IPS-18a (cell line): ENCODE results near the gene PLPPR5.
"Not testable (repeated sequence)": the region's sequence is repeated elsewhere in the genome, so short reads cannot be mapped to it uniquely, and the experiment has no call there.

Experiments
- H3K27ac ChIP-seq: one replicate; pipeline ENCODE4 v1.5.1; 2013; ENCODE audit warnings: low read length
- H3K27me3 ChIP-seq: one replicate; pipeline ENCODE4 v1.6.1; 2013; ENCODE audit warnings: mild to moderate bottlenecking, low read length; ENCODE audit not compliant: control insufficient read depth, insufficient read depth
- H3K36me3 ChIP-seq: one replicate; pipeline ENCODE4 v1.6.1; 2013; ENCODE audit warnings: low read depth, low read length; ENCODE audit not compliant: control insufficient read depth
- H3K4me1 ChIP-seq: one replicate; pipeline ENCODE4 v1.6.1; 2013; ENCODE audit warnings: low read depth, low read length; ENCODE audit not compliant: control insufficient read depth
- H3K4me3 ChIP-seq: one replicate; pipeline ENCODE4 v1.5.1; 2013; ENCODE audit warnings: low read length
- H3K9ac ChIP-seq: one replicate; pipeline ENCODE4 v1.6.1; 2013; ENCODE audit warnings: mild to moderate bottlenecking, low read length, moderate library complexity
- H3K9me3 ChIP-seq: one replicate; pipeline ENCODE4 v1.6.1; 2013; ENCODE audit warnings: low read depth, low read length; ENCODE audit not compliant: control insufficient read depth

Gene PLPPR5

GRCh38 chr1:98881901-98882300 is 122.8 kb downstream of the PLPPR5 start:
- H3K36me3 ChIP-seq, result no peaks in the 10 kb centered on the region
- H3K4me1 ChIP-seq, result no peaks in the 10 kb centered on the region
- no peak overlapping the region for H3K9ac ChIP-seq
- no peak overlapping the region for H3K27ac ChIP-seq
- no peaks in the 10 kb centered on the region for H3K9me3 ChIP-seq
- no peak overlapping the region for H3K4me3 ChIP-seq
- no peaks in the 10 kb centered on the region for H3K27me3 ChIP-seq

- not testable (repeated sequence) for H3K36me3 ChIP-seq, H3K27me3 ChIP-seq, H3K4me3 ChIP-seq, H3K4me1 ChIP-seq, H3K9ac ChIP-seq, H3K9me3 ChIP-seq, H3K27ac ChIP-seq
These were observed 123.4 kb downstream of the PLPPR5 start for GRCh38 chr1:98881234-98881633.

- Histone ChIP-seq H3K4me1 (peaks cover 7% of the 10 kb centered on the region), H3K27ac (no peak overlapping the region), H3K9me3 (no peaks in the 10 kb centered on the region), H3K4me3 (no peak overlapping the region), H3K36me3 (no peaks in the 10 kb centered on the region), H3K27me3 (no peaks in the 10 kb centered on the region), H3K9ac (no peak overlapping the region)
These were observed 129.8 kb downstream of the PLPPR5 start for GRCh38 chr1:98874828-98875227.

DNA sequence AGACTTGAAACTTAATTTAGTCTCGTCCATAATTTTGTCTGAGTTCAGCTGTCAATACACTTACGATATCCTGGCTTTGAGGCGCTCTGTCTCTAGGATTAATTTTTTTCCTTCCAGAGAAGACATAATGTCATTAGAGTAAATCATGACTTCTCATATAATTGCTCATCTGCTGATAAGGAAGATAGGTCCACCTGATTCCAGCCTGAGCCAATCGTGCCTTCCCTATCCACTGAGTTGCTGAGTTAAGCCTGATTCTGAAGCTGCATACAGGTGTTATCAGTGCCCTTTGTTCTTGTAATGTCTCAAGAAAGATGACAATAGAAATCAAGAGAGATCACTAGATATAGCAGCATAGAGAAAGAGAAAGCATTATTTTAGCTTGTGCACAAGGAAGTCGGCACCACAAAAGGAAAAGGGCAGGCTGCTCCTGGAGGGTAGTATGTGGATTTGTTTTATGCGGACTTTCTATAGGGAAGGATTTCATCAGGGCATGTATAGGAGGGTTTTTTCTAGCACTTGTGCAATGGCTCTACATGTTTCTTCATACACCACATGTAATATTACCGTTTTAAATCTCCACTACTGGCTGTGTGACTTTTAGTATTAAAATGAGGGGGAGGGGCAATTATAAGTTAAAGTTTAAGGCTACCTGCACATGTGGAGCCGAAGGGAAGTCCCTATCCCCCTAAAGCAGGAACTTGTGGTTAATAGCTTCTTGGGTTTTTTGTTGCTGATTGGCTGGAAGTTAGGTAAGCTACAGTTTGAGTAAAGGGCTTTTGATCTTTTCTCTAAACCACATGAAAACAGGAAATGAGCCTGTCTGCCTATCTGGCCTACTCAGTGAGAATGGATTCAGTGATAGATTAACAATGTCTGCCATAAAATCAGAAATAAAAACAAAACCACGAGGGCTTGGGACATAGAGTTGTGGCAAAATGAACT is 133.4 kb downstream of the PLPPR5 start:
- Histone ChIP-seq H3K9me3 (no peaks in the 10 kb centered on the region), H3K4me3 (no peak overlapping the region), H3K36me3 (no peaks in the 10 kb centered on the region), H3K27ac (no peak overlapping the region), H3K4me1 (peaks cover 7% of the 10 kb centered on the region), H3K9ac (no peak overlapping the region), H3K27me3 (no peaks in the 10 kb centered on the region)

GRCh38 chr1:98865796-98866195 is 138.9 kb downstream of the PLPPR5 start:
- no peaks in the 10 kb centered on the region for H3K27me3 ChIP-seq
- no peak overlapping the region for H3K27ac ChIP-seq
- H3K4me1 ChIP-seq, result no peaks in the 10 kb centered on the region
- H3K4me3 ChIP-seq, result no peak overlapping the region
- no peak overlapping the region for H3K9ac ChIP-seq
- H3K9me3 ChIP-seq, result peaks cover 2% of the 10 kb centered on the region
- no peaks in the 10 kb centered on the region for H3K36me3 ChIP-seq

GRCh38 chr1:98860329-98860728 is 144.3 kb downstream of the PLPPR5 start:
- H3K9ac ChIP-seq, result no peak overlapping the region
- H3K27ac ChIP-seq, result no peak overlapping the region
- no peaks in the 10 kb centered on the region for H3K9me3 ChIP-seq
- H3K4me1 ChIP-seq, result no peaks in the 10 kb centered on the region
- no peak overlapping the region for H3K4me3 ChIP-seq
- no peaks in the 10 kb centered on the region for H3K27me3 ChIP-seq
- no peaks in the 10 kb centered on the region for H3K36me3 ChIP-seq

- no peaks in the 10 kb centered on the region for H3K9me3 ChIP-seq
- H3K4me1 ChIP-seq, result no peaks in the 10 kb centered on the region
- no peak overlapping the region for H3K4me3 ChIP-seq
- H3K9ac ChIP-seq, result no peak overlapping the region
- no peak overlapping the region for H3K27ac ChIP-seq
- no peaks in the 10 kb centered on the region for H3K36me3 ChIP-seq
- no peaks in the 10 kb centered on the region for H3K27me3 ChIP-seq
These were observed 150.5 kb downstream of the PLPPR5 start for GRCh38 chr1:98854137-98854536.

DNA sequence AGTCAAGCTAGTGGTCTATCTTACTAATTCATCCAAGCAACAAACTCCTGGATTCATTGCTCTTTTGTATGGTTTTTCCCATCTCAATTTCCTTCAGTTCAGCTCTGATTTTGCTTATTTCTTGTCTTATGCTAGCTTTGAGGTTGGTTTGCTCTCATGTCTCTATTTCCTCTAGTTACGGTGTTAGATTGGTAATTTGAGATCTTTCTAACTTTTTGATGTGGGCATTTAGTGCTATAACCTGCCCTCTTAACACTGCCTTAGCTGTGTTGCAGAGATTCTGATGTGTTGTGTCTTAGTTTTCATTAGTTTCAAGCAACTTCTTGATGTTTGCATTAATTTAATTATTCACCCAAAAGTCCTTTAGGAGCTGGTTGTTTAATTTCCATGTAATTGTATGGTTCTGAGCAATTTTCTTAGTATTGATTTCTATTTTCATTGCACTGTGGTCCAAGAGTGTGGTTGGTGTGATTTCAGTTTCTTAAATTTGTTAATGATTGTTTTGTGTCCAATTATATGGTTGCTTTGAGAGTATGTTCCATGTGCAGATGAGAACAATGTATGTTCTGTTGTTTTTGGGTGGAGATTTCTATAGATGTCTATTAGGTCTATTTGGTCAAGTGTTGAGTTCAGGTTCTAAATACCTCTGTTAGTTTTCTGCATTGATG is 154.6 kb downstream of the PLPPR5 start:
- H3K9ac ChIP-seq, result no peak overlapping the region
- no peaks in the 10 kb centered on the region for H3K27me3 ChIP-seq
- H3K36me3 ChIP-seq, result no peaks in the 10 kb centered on the region
- no peak overlapping the region for H3K4me3 ChIP-seq
- no peaks in the 10 kb centered on the region for H3K9me3 ChIP-seq
- H3K4me1 ChIP-seq, result no peaks in the 10 kb centered on the region
- no peak overlapping the region for H3K27ac ChIP-seq

DNA sequence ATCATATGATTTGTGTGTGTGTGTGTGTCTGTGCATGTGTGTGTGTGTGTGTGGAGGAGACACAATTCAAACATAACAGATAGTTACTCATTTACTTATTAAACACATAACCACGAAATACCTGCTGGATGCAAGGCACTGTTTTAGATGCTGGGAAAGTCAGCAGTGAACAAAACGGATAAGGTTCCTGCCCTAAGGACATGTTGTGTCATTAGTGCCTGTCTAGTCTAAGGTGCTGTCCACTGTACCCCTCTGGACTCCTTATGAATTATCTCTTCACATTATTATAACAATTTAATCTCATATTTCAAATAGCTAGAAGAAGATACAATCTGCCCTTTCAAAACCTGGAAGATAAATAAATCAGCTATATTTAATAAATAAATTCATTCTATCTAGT is 162.4 kb downstream of the PLPPR5 start:
- Histone ChIP-seq H3K27me3 (no peaks in the 10 kb centered on the region), H3K9me3 (no peaks in the 10 kb centered on the region), H3K4me3 (no peak overlapping the region), H3K27ac (no peak overlapping the region), H3K9ac (no peak overlapping the region), H3K4me1 (no peaks in the 10 kb centered on the region), H3K36me3 (no peaks in the 10 kb centered on the region)
